HCT116 (cell line): Measurements from ENCODE around the gene CCDC86. TPM values are rescaled to one million over a fixed set of nuclear protein-coding genes. Genes with fewer than 3 reads are reported as not detected.
A peak's percentile ranks its signal among the peaks of the same experiment; 100 is the strongest.

Source experiments
- ATAC-seq: fragments of 200-7000 bp; cut with Tn5 transposase; 2 replicates; pipeline ENCODE4 v1.9.1; 2020; ENCODE audit warnings: mild to moderate bottlenecking, moderate library complexity
- Bru-seq: library from RNA; stranded (reverse); fragments of 400-500 nt; gene quantifications from one replicate; lab custom pipeline; 2021; lab: Mats Ljungman, UMichigan
- BruChase-seq, 2 experiments: library from RNA; stranded (reverse); fragments of 400-500 nt; gene quantifications; one replicate each; lab custom pipeline; 2021; lab: Mats Ljungman, UMichigan
- BruUV-seq: library from RNA; stranded (reverse); fragments of 400-500 nt; replicated peaks from 2 replicates; lab custom pipeline; 2021; lab: Mats Ljungman, UMichigan
- CTCF ChIA-PET: fragments of 300-600 bp; sonication (Branson Sonifier 250); formaldehyde crosslinking; loops from one replicate; lab custom pipeline; 2021; ENCODE audit warnings: antibody characterized with exemption; lab: Charles Lee
- POLR2A ChIA-PET: fragments of 300-600, 350-600 bp; sonication (Branson Sonifier 250); formaldehyde crosslinking; loops from one replicate; lab custom pipeline; 2021; ENCODE audit warnings: antibody characterized with exemption; lab: Charles Lee
- RAD21 ChIA-PET, 2 experiments: fragments of 300-600 bp; sonication (Branson Sonifier 250); formaldehyde crosslinking; loops; one replicate each; lab custom pipeline; 2023; ENCODE audit warnings: low total read pairs in 2 of 2; ENCODE audit not compliant: uncharacterized antibody in 2 of 2, unreplicated experiment in 2 of 2, low non-redundant PET in 1 of 2; lab: Charles Lee
- DNase-seq: peaks from one replicate; pipeline ENCODE4 v3.0.0-alpha.2; 2010; ENCODE audit warnings: low read depth, low spot score
- H2AFZ ChIP-seq: fragments of 200-600 bp; shearing (Covaris generic), sonication (generic); 2 replicates; pipeline ENCODE4 v1.6.1; 2017; ENCODE audit warnings: low read depth, mixed run types, mixed read lengths, antibody characterized with exemption, low read length; ENCODE audit not compliant: poor library complexity, severe bottlenecking
- H3K27ac ChIP-seq: 2 replicates; pipeline ENCODE4 v1.5.1; 2012; ENCODE audit warnings: low read depth, low read length
- H3K27me3 ChIP-seq: fragments of 200-600 bp; sonication (generic); 2 replicates; pipeline ENCODE4 v1.6.1; 2016; ENCODE audit warnings: mixed run types, low read length, mixed read lengths; ENCODE audit not compliant: insufficient read depth
- H3K36me3 ChIP-seq, 2 experiments: fragments of 200-500 bp in 1 of 2; fragments of 200-600 bp in 1 of 2; sonication (Bioruptor generic) in 1 of 2; sonication (generic) in 1 of 2; 2 replicates each; pipeline versions ENCODE4 v1.5.1 to v1.6.1; 2014 to 2016; ENCODE audit warnings: low read length in 2 of 2, inconsistent platforms in 1 of 2, mixed read lengths in 1 of 2, mixed run types in 1 of 2; ENCODE audit not compliant: insufficient read depth in 2 of 2, control insufficient read depth in 1 of 2
- H3K4me1 ChIP-seq, 2 experiments: fragments of 200-600 bp in 1 of 2; sonication (generic) in 1 of 2; 2 replicates each; pipeline versions ENCODE4 v1.5.1 to v1.6.1; 2012 to 2017; ENCODE audit warnings: low read length in 2 of 2, inconsistent platforms in 1 of 2, mild to moderate bottlenecking in 1 of 2, mixed read lengths in 1 of 2, mixed run types in 1 of 2, moderate library complexity in 1 of 2; ENCODE audit not compliant: insufficient read depth in 2 of 2, control insufficient read depth in 1 of 2
- H3K4me2 ChIP-seq: fragments of 200-600 bp; sonication (generic); 2 replicates; pipeline ENCODE4 v1.6.1; 2017; ENCODE audit warnings: mixed run types, low read length, mixed read lengths
- H3K4me3 ChIP-seq, 2 experiments: fragments of 200-600 bp in 1 of 2; sonication (generic) in 1 of 2; replicated peaks in 1 of 2; 2 replicates each; pipeline ENCODE4 v1.5.1; 2011 to 2016; ENCODE audit warnings: low read length in 2 of 2, control low read depth in 1 of 2, low read depth in 1 of 2, mild to moderate bottlenecking in 1 of 2, mixed read lengths in 1 of 2, mixed run types in 1 of 2
- H3K79me2 ChIP-seq: fragments of 200-600 bp; sonication (generic); 2 replicates; pipeline ENCODE4 v1.6.1; 2017; ENCODE audit warnings: mild to moderate bottlenecking, mixed run types, low read length, moderate library complexity, mixed read lengths; ENCODE audit not compliant: insufficient read depth
- H3K9ac ChIP-seq: fragments of 200-600 bp; sonication (generic); 2 replicates; pipeline ENCODE4 v1.6.1; 2016; ENCODE audit warnings: low read length, mixed read lengths
- H3K9me2 ChIP-seq: fragments of 200-600 bp; sonication (generic), shearing (Covaris generic); 2 replicates; pipeline ENCODE4 v1.6.1; 2017; ENCODE audit warnings: mixed run types, mild to moderate bottlenecking, moderate library complexity; ENCODE audit not compliant: insufficient read depth
- H3K9me3 ChIP-seq, 2 experiments: fragments of 200-500 bp in 1 of 2; fragments of 200-600 bp in 1 of 2; sonication (Bioruptor generic) in 1 of 2; sonication (generic) in 1 of 2; 2 replicates each; pipeline ENCODE4 v1.6.1; 2014 to 2017; ENCODE audit warnings: low read length in 2 of 2, mixed read lengths in 2 of 2, inconsistent platforms in 1 of 2, low read depth in 1 of 2, mild to moderate bottlenecking in 1 of 2, mixed run types in 1 of 2, moderate library complexity in 1 of 2; ENCODE audit not compliant: control insufficient read depth in 1 of 2, insufficient read depth in 1 of 2
- H4K20me1 ChIP-seq: fragments of 200-600 bp; sonication (generic), shearing (Covaris generic); 2 replicates; pipeline ENCODE4 v1.6.1; 2017; ENCODE audit warnings: mixed run types, mild to moderate bottlenecking, moderate library complexity; ENCODE audit not compliant: insufficient read depth
- CBX3 ChIP-seq: IDR thresholded peaks from 2 replicates; pipeline ENCODE4 v1.6.1; 2012; ENCODE audit warnings: low read depth
- CEBPB ChIP-seq: IDR thresholded peaks from 2 replicates; pipeline ENCODE4 v1.6.1; 2012; ENCODE audit warnings: low read depth
- EGR1 ChIP-seq: IDR thresholded peaks from 2 replicates; pipeline ENCODE4 v1.6.1; 2012; ENCODE audit warnings: low read depth
- ELF1 ChIP-seq: IDR thresholded peaks from 2 replicates; pipeline ENCODE4 v1.6.1; 2012; ENCODE audit warnings: low read depth, borderline replicate concordance
- EZH2 ChIP-seq: fragments of 200-600 bp; sonication (generic); IDR thresholded peaks from 2 replicates; pipeline ENCODE4 v1.6.1; 2017; ENCODE audit warnings: antibody characterized with exemption, mixed run types
- EZH2phosphoT487 ChIP-seq: fragments of 200-600 bp; IDR thresholded peaks from 2 replicates; pipeline ENCODE4 v1.6.1; 2018; ENCODE audit warnings: antibody characterized with exemption, borderline replicate concordance
- FOSL1 ChIP-seq: IDR thresholded peaks from 2 replicates; pipeline ENCODE4 v1.6.1; 2012; ENCODE audit warnings: low read depth
- JUND ChIP-seq: IDR thresholded peaks from 2 replicates; pipeline ENCODE4 v1.6.1; 2012
- POLR2AphosphoS5 ChIP-seq: IDR thresholded peaks from 2 replicates; pipeline ENCODE4 v1.6.1; 2011; ENCODE audit warnings: mild to moderate bottlenecking, low read depth, low read length, moderate library complexity
- SIN3A ChIP-seq: IDR thresholded peaks from 2 replicates; pipeline ENCODE4 v1.6.1; 2012; ENCODE audit warnings: low read depth
- SP1 ChIP-seq: IDR thresholded peaks from 2 replicates; pipeline ENCODE4 v1.6.1; 2012; ENCODE audit warnings: low read depth
- SRF ChIP-seq: IDR thresholded peaks from 2 replicates; pipeline ENCODE4 v1.6.1; 2012; ENCODE audit warnings: low read depth
- TCF7L2 ChIP-seq: IDR thresholded peaks from 2 replicates; pipeline ENCODE4 v1.7.0; 2011; ENCODE audit warnings: borderline replicate concordance, inconsistent platforms; ENCODE audit not compliant: insufficient read depth, insufficient read length; ENCODE audit errors: extremely low read depth
- YY1 ChIP-seq: IDR thresholded peaks from 2 replicates; pipeline ENCODE4 v1.6.1; 2011; ENCODE audit warnings: low read length, low read depth, moderate library complexity, mild to moderate bottlenecking; ENCODE audit not compliant: insufficient replicate concordance; ENCODE audit errors: extremely low read depth
- ZFX ChIP-seq: fragments of 450-650 bp; IDR thresholded peaks from 2 replicates; pipeline ENCODE4 v1.6.1; 2017
- ZNF274 ChIP-seq: fragments of 200-500 bp; sonication (Bioruptor generic); IDR thresholded peaks from 2 replicates; pipeline ENCODE4 v1.6.1; 2014; ENCODE audit warnings: mild to moderate bottlenecking, low read depth, low read length, inconsistent platforms
- intact Hi-C: fragments of 100-400 bp; cut with micrococcal nuclease; formaldehyde crosslinking; loops from 2 replicates; pipeline ENCODE4 v1.10.0; 2022
- long read RNA-seq: library from polyadenylated mRNA; unstranded; transcript quantifications from one replicate; pipeline ENCODE4 v2.0.0, GENCODE V29; 2021; ENCODE audit not compliant: unreplicated experiment
- polyA plus RNA-seq: library from polyadenylated mRNA; unstranded; fragments of >200 nt; gene quantifications from 2 replicates; pipeline ENCODE4 v1.2.1, GENCODE V29; 2012; ENCODE audit warnings: missing spikeins
- total RNA-seq: library from RNA; stranded (reverse); gene quantifications from one replicate; pipeline ENCODE4 v1.2.1, GENCODE V29; 2021; ENCODE audit not compliant: unreplicated experiment
- TF ChIP-seq, protein P1 (sequence below): IDR thresholded peaks from 2 replicates; pipeline ENCODE4 v1.6.1; 2011; ENCODE audit warnings: mild to moderate bottlenecking, low read length, moderate library complexity; ENCODE audit not compliant: insufficient replicate concordance; ENCODE audit errors: extremely low read depth
- TF ChIP-seq, protein P2 (sequence below): IDR thresholded peaks from 2 replicates; pipeline ENCODE4 v1.6.1; 2012
- TF ChIP-seq, protein P3 (sequence below), 3 experiments: fragments of 200-600 bp in 1 of 3; sonication (generic) in 1 of 3; IDR thresholded peaks in 2 of 3; conservative IDR thresholded peaks in 1 of 3; 2 replicates each; pipeline ENCODE4 v1.5.1; 2012 to 2017; ENCODE audit warnings: low read depth in 2 of 3, low read length in 2 of 3, antibody characterized with exemption in 1 of 3, borderline replicate concordance in 1 of 3, control low read depth in 1 of 3, mild to moderate bottlenecking in 1 of 3, mixed read lengths in 1 of 3, mixed run types in 1 of 3, moderate library complexity in 1 of 3; ENCODE audit not compliant: insufficient read depth in 1 of 3

CCDC86 gene, protein sequence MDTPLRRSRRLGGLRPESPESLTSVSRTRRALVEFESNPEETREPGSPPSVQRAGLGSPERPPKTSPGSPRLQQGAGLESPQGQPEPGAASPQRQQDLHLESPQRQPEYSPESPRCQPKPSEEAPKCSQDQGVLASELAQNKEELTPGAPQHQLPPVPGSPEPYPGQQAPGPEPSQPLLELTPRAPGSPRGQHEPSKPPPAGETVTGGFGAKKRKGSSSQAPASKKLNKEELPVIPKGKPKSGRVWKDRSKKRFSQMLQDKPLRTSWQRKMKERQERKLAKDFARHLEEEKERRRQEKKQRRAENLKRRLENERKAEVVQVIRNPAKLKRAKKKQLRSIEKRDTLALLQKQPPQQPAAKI
- total RNA-seq (69.6 TPM), Bru-seq, nascent RNA (percentile 79 among the genes with signal in this experiment), BruChase-seq, experiment 1, labeled RNA remaining after a 6-hour chase (percentile 85 among the genes with signal in this experiment), BruChase-seq, experiment 2, labeled RNA remaining after a 2-hour chase (percentile 81 among the genes with signal in this experiment)
- 29.0 and 39.8 TPM in 2 replicates for polyA plus RNA-seq
- long read RNA-seq, transcript CCDC86-201 (4 exons, 1,893 nt), result major isoform, 105 of 121 reads
- long read RNA-seq, partial matches to known transcripts, result 0 of 121 reads
- long read RNA-seq, other reads (novel, unspliced or antisense), result 14 of 121 reads

DNA sequence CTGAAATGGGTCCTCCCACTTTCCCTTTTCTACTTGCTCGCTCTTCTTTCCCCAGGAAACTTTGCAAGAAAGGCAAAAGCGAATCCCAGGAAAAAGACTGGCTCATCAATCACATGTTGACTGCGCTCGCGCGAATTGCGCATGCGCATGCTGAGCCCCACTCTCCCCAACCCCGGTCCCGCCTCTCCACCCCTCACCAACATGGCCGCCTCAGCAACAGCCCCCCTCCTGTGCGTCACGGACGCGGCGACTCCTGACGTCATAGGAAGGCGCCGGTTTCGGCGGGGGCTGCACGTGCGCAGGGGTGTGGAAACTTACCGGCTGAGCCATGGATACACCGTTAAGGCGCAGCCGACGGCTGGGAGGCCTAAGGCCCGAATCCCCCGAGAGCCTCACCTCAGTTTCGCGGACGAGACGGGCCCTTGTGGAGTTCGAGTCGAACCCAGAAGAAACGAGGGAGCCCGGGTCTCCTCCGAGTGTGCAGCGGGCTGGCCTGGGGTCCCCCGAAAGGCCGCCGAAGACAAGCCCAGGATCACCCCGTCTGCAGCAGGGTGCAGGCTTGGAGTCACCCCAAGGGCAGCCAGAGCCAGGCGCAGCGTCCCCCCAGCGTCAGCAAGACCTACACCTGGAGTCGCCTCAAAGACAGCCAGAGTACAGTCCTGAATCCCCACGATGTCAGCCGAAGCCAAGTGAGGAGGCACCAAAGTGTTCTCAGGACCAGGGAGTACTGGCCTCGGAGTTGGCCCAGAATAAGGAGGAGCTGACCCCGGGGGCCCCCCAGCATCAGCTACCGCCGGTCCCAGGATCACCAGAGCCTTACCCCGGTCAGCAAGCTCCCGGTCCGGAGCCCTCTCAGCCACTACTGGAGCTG is at the start of gene CCDC86:
CCDC86 (plus strand) TSS at position 317 of the 871 bp plus-strand sequence; CDS start at position 329, 12 bp downstream.
- Histone ChIP-seq H3K9ac (peak within 1 kb of the TSS; percentile 98), H3K4me1 (peaks cover 13 to 23% of the 10 kb centered on the region in 2 experiments), H3K9me3 (no peaks in the 10 kb centered on the region), H3K36me3 (peaks cover 4 to 24% of the 10 kb centered on the region in 2 experiments; a peak in 2 of 4 replicates), H3K79me2 (peaks cover 51% of the 10 kb centered on the region), H2AFZ (no peak within 1 kb of the TSS), H3K27me3 (no peaks in the 10 kb centered on the region), H3K27ac (peak within 1 kb of the TSS; percentile 74), H3K4me3 (peak within 1 kb of the TSS; percentile 92 to 96), H3K9me2 (no peaks in the 10 kb centered on the region), H4K20me1 (no peaks in the 10 kb centered on the region), H3K4me2 (peak within 1 kb of the TSS; percentile 79)
- ATAC-seq (peak; percentile 92), DNase-seq (peak; percentile 91)
- POLR2A ChIA-PET, result no interaction called here
- BruUV-seq, result TSS peak; percentile 57
- CTCF ChIA-PET, result interaction anchor here (0.9 to 2.0 kb wide), 2 partner anchors 46 to 58 kb away, joined by 3 to 5 read pairs; no protein-coding TSS in a partner anchor
- intact Hi-C loops, result no loop called here
- RAD21 ChIA-PET, result no interaction called here
- TF ChIP-seq ZFX (peak; percentile 63), CEBPB (no peak), ELF1 (no peak), JUND (no peak), SIN3A (peak; percentile 100), ZNF274 (no peak), CBX3 (0 out of 2 replicates have a peak, but pooled peaks have one; percentile 65), TCF7L2 (peak; percentile 32), SRF (peak; percentile 97), EGR1 (0 out of 2 replicates have a peak, but pooled peaks have one; percentile 28), YY1 (peak; percentile 99), POLR2AphosphoS5 (peak; percentile 71), EZH2 (no peak), SP1 (peak; percentile 95), EZH2phosphoT487 (no peak), FOSL1 (no peak)
- TF ChIP-seq, protein P1, sequence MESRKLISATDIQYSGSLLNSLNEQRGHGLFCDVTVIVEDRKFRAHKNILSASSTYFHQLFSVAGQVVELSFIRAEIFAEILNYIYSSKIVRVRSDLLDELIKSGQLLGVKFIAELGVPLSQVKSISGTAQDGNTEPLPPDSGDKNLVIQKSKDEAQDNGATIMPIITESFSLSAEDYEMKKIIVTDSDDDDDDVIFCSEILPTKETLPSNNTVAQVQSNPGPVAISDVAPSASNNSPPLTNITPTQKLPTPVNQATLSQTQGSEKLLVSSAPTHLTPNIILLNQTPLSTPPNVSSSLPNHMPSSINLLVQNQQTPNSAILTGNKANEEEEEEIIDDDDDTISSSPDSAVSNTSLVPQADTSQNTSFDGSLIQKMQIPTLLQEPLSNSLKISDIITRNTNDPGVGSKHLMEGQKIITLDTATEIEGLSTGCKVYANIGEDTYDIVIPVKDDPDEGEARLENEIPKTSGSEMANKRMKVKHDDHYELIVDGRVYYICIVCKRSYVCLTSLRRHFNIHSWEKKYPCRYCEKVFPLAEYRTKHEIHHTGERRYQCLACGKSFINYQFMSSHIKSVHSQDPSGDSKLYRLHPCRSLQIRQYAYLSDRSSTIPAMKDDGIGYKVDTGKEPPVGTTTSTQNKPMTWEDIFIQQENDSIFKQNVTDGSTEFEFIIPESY, result no peak
- TF ChIP-seq, protein P2, sequence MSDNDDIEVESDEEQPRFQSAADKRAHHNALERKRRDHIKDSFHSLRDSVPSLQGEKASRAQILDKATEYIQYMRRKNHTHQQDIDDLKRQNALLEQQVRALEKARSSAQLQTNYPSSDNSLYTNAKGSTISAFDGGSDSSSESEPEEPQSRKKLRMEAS, result peak; percentile 100
- TF ChIP-seq, protein P3, sequence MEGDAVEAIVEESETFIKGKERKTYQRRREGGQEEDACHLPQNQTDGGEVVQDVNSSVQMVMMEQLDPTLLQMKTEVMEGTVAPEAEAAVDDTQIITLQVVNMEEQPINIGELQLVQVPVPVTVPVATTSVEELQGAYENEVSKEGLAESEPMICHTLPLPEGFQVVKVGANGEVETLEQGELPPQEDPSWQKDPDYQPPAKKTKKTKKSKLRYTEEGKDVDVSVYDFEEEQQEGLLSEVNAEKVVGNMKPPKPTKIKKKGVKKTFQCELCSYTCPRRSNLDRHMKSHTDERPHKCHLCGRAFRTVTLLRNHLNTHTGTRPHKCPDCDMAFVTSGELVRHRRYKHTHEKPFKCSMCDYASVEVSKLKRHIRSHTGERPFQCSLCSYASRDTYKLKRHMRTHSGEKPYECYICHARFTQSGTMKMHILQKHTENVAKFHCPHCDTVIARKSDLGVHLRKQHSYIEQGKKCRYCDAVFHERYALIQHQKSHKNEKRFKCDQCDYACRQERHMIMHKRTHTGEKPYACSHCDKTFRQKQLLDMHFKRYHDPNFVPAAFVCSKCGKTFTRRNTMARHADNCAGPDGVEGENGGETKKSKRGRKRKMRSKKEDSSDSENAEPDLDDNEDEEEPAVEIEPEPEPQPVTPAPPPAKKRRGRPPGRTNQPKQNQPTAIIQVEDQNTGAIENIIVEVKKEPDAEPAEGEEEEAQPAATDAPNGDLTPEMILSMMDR (IDR thresholded peaks at IDR 0.05 in 2 of 3, conservative IDR thresholded peaks at IDR 0.05 in 1 of 3; ENCODE audit: borderline replicate concordance in 1 of 3, insufficient read depth in 1 of 3, low read depth in 2 of 3, low read length in 2 of 3), result no peak
